Activated T-helper 2 cell treated with anti-CD3 and anti-CD28 coated beads, Interferon-gamma antibody, Interleukin-2, Interleukin-4, amounts not matched to agents 10 μg/mL and 5 μg/mL and 100 μg/mL, durations not matched to agents 14 hours and 24 hours and 36 hours (primary cell): ENCODE results near the gene AK4. TPM values are rescaled to one million over a fixed set of nuclear protein-coding genes. Genes with fewer than 3 reads are reported as not detected.
A peak's percentile ranks its signal among the peaks of the same experiment; 100 is the strongest.

Source experiments
- DNase-seq: peaks from one replicate; pipeline ENCODE4 v3.0.0; 2021; ENCODE audit warnings: low spot score
- H3K27ac Mint-ChIP-seq: one replicate; pipeline ENCODE4 v1.8.0; 2021; ENCODE audit warnings: mixed read lengths
- H3K27me3 Mint-ChIP-seq: one replicate; pipeline ENCODE4 v1.8.0; 2021; ENCODE audit warnings: low read depth, mixed read lengths
- H3K36me3 Mint-ChIP-seq: one replicate; pipeline ENCODE4 v1.8.0; 2021; ENCODE audit warnings: low read depth, mixed read lengths
- H3K4me1 Mint-ChIP-seq: one replicate; pipeline ENCODE4 v1.8.0; 2021; ENCODE audit warnings: low read depth, mixed read lengths
- H3K4me3 Mint-ChIP-seq: one replicate; pipeline ENCODE4 v1.8.0; 2021; ENCODE audit warnings: low read depth, mild to moderate bottlenecking, moderate library complexity, mixed read lengths
- H3K9me3 Mint-ChIP-seq: one replicate; pipeline ENCODE4 v1.8.0; 2021; ENCODE audit warnings: mixed read lengths
- intact Hi-C: fragments of 100-400 bp; cut with micrococcal nuclease; formaldehyde crosslinking; loops from one replicate; pipeline ENCODE4 v1.15.1; 2023
- total RNA-seq: library from RNA; stranded (reverse); gene quantifications from 2 replicates; pipeline ENCODE4 v1.2.3, GENCODE V29; 2022

The AK4 gene
- total RNA-seq, 1 donor from 2014 or later, result 109 TPM

DNA sequence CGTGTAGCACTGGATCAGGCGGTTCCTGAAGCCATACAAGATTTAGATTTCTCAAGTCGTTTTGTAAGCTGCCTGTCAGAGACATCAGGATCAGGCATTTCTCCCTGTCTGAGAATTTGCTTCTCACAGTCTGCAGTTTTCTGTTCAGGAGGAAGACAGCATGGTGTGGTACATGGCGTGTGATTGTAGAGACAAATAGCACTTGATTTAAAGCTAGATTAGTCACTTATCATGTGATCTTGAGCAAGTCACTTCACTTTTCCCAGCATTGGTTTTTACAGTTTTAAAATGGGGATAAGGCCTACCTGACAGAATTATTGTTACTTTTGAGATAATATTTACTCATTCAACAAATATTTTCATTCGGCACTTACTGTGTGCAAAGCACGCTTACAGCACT, 63.3 kb downstream of the AK4 start:
- H3K36me3 Mint-ChIP-seq, result peaks cover 15% of the 10 kb centered on the region

DNA sequence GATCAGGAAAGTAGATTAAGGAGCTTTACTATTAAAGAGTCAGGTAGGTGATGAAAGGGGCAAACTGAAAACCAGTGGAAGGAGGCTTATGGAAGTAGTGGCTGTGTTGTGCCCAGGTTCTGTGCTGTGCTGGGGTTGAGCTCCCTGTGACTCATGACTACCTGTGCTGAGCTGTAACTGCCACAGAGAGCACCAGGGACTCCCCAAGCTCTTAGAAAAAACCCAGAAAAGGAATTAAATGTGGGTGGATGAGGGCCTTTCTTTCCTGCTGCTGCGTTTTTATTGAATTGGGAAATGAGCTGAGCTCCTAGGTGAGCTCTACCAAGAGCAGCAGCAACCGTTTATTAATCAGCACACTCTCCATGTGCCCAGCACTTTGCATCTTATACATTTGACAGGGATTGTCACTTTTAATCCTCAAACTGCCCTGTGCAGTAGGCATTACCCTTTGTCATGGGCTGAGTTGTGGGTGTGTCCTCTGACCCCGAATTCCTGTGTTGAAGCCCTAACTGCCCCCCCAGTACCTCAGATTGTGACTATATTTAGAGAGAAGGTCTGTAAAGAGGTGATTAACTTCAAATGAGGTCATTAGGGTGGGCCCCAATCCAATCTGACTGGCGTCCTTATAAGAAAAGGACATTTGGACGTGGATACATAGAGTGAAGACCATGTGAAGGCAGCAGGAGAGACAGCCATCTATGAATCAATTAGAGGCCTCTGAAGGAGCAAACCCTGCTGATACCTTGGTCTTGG, 65.4 kb downstream of the AK4 start:
- peaks cover 28% of the 10 kb centered on the region for H3K36me3 Mint-ChIP-seq
- H3K9me3 Mint-ChIP-seq, result no peaks in the 10 kb centered on the region
- peaks cover 57% of the 10 kb centered on the region for H3K4me1 Mint-ChIP-seq
- intact Hi-C loops, result loop anchor here (1.0 to 2.0 kb wide), 3 partner anchors 17 to 153 kb away; no protein-coding TSS in a partner anchor
- H3K4me3 Mint-ChIP-seq, result peak overlapping the region; percentile 6
- H3K27ac Mint-ChIP-seq, result peak overlapping the region; percentile 76
- DNase-seq, result no peak
- H3K27me3 Mint-ChIP-seq, result no peaks in the 10 kb centered on the region

More for the DNA sequence above, 63.3 kb downstream of the AK4 start:
- H3K27me3 Mint-ChIP-seq, result no peaks in the 10 kb centered on the region
- H3K9me3 Mint-ChIP-seq, result no peaks in the 10 kb centered on the region
- intact Hi-C loops, result no loop called here
- no peak overlapping the region for H3K27ac Mint-ChIP-seq
- peaks cover 68% of the 10 kb centered on the region for H3K4me1 Mint-ChIP-seq
- no peak for DNase-seq
- no peak overlapping the region for H3K4me3 Mint-ChIP-seq

DNA sequence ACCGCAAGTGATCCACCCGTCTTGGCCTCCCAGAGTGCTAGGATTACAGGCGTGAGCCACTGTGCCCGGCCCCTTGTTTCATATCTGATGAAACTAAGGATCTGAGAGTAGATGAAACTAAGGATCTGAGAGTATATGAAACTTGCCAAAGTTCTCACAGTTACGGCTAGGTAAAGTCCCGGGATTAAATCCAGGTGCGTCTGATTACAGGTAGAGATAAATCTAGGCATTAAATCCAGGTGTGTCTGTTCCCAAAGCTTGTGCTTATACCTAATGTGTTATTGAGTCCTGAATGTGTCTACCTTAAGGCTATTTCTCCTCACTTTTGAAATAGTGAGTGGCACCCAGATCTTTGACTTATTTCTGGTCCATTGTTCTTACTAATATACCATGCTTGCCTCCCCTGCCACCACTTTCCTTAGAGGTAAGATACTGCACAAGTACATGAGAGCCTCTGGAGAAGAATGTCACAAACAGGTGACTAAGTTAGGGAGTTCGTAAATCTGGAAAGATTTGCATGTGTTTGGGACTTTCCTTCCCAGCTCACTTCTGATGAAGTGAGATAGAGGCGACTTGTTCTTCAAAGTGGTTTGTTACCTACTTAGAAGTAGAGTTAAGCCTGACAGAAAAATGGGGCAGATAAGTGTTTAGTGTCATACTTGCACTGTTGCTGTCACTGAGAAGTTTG, 66.5 kb downstream of the AK4 start:
- no peaks in the 10 kb centered on the region for H3K9me3 Mint-ChIP-seq
- intact Hi-C loops, result loop anchor here (1.0 kb wide), 1 partner anchor 18 kb away; no protein-coding TSS in a partner anchor
- H3K27me3 Mint-ChIP-seq, result no peaks in the 10 kb centered on the region
- peak overlapping the region; percentile 65 for H3K27ac Mint-ChIP-seq
- no peak overlapping the region for H3K4me3 Mint-ChIP-seq
- H3K4me1 Mint-ChIP-seq, result peaks cover 49% of the 10 kb centered on the region
- H3K36me3 Mint-ChIP-seq, result peaks cover 32% of the 10 kb centered on the region
- no peak for DNase-seq

DNA sequence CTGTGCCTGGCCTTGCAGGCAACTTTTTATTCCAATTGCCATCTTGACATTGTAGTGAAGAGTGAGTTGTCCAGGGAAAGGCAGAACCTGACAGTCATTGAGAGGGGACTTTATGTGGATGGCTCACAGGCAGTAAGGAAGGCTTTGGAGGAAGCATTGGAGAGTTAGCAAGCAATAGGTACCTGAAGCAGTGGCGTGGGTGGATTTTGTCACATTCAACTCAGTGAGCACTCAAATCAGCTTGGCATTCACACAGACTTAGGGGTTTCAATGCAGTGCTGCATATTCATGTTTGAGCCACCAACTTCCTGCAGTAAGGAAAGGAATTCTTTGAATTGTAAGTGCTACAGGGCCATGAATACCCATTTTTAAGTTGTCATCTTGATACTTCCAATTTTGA, 69.0 kb downstream of the AK4 start:
- no peak overlapping the region for H3K4me3 Mint-ChIP-seq
- H3K9me3 Mint-ChIP-seq, result no peaks in the 10 kb centered on the region
- H3K27me3 Mint-ChIP-seq, result no peaks in the 10 kb centered on the region
- intact Hi-C loops, result no loop called here
- no peak for DNase-seq
- peaks cover 33% of the 10 kb centered on the region for H3K4me1 Mint-ChIP-seq
- H3K27ac Mint-ChIP-seq, result no peak overlapping the region
- peaks cover 40% of the 10 kb centered on the region for H3K36me3 Mint-ChIP-seq

DNA sequence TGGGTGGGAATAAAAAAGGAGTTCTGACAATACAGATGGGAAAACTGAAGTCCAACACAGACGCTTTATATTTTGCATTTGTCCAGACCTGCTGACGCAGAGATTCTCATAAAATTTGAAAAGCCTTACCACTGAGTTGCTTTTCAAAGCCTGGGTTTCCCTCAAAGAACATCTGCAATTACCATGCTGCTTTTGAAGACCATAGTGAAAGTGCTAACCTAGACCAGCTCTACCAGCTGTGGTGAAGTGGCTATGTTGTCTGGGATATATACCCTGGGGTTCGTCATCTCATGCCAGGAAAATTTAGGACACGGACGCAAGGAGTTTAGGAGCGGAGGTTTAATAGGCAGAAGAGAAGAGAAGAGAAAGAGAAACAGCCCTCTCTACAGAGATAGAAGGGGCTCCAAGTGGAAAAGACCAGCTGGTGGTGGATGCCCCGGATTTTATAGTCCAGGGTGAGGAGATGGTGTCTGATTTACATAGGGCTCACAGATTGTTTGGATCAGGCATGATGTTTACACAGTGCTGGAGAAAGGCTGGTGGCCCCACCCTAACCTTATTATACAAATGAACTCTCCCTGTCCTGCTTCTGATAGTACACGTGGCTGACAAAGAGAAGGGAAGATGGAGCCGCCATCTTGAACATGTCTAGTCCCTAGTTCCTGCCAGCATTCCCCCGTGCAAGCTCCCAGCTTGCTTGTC, 73.8 kb downstream of the AK4 start:
- no peak overlapping the region for H3K27ac Mint-ChIP-seq
- no peak overlapping the region for H3K4me3 Mint-ChIP-seq
- no peak for DNase-seq
- peaks cover 58% of the 10 kb centered on the region for H3K36me3 Mint-ChIP-seq
- no peaks in the 10 kb centered on the region for H3K27me3 Mint-ChIP-seq
- no peaks in the 10 kb centered on the region for H3K9me3 Mint-ChIP-seq
- intact Hi-C loops, result no loop called here
- H3K4me1 Mint-ChIP-seq, result no peaks in the 10 kb centered on the region

DNA sequence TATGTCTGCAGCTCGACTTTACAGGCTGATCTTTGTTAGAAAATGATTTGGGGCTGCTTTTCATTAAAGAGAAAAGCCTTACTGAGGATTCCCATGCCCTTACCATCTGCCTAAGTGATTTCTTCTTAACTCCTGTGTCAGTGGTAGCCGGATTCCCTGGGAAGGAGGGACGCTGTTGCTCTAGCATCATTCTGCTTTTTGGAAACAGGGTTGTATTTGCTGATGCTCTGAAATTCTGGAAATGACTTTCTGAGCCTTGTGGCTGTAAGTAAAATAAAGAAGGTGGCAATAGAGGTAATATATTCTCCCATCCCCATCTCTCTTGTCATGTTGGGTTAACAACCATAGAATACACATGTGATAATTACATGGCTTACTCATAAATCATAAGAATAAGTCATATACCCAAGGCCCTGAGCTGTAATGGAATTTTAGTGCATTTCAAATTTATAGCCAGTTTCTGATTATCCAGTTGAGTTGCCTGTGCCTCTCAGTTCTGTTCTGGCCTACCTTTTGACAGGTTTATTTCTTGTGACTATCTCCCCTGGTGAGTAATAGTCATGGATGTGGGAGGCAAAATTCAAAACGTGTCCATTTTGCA, 74.4 kb downstream of the AK4 start:
- no peaks in the 10 kb centered on the region for H3K27me3 Mint-ChIP-seq
- no peaks in the 10 kb centered on the region for H3K9me3 Mint-ChIP-seq
- DNase-seq, result no peak
- H3K4me3 Mint-ChIP-seq, result no peak overlapping the region
- H3K27ac Mint-ChIP-seq, result no peak overlapping the region
- H3K4me1 Mint-ChIP-seq, result no peaks in the 10 kb centered on the region
- intact Hi-C loops, result no loop called here
- peaks cover 55% of the 10 kb centered on the region for H3K36me3 Mint-ChIP-seq

DNA sequence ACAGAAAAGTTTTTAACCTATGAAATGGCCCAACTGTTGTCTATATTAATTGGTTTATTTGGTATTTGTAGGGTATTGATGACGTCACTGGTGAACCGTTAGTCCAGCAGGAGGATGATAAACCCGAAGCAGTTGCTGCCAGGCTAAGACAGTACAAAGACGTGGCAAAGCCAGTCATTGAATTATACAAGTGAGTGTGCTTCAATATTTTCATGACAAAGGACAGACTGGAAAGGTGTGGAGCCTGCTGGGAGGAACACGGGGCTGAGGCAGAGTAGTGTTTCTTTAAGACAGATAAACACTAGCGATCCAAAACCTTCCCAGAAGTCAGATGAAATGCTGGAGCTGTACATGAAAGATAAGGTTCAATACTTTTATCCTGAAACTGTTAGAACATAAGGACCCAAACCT, 76.7 kb downstream of the AK4 start:
- intact Hi-C loops, result no loop called here
- Mint-ChIP-seq H3K27ac (no peak overlapping the region), H3K4me1 (peaks cover 2% of the 10 kb centered on the region), H3K4me3 (no peak overlapping the region), H3K27me3 (no peaks in the 10 kb centered on the region), H3K9me3 (no peaks in the 10 kb centered on the region), H3K36me3 (peaks cover 50% of the 10 kb centered on the region)
- no peak for DNase-seq

DNA sequence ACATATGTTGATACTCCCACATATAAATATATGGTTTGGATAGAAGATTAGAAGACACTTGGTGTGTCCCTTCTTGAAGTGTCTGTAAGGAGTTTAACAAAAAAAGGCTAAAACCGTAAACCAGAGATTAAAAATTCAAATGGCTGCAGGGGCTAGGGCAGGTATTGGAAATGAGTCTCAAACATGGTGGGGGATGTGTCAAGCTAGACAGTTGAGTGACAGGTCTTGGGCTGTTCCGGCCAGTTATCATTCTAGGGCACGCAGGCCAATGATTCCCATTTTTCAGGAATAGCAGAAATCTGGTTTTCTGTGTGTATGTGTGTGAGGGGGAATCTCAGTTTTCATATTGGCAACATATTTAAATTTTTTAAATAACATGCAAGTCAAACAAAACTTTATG, 77.2 kb downstream of the AK4 start:
- H3K9me3 Mint-ChIP-seq, result no peaks in the 10 kb centered on the region
- DNase-seq, result no peak
- H3K27ac Mint-ChIP-seq, result no peak overlapping the region
- peaks cover 49% of the 10 kb centered on the region for H3K36me3 Mint-ChIP-seq
- intact Hi-C loops, result no loop called here
- no peak overlapping the region for H3K4me3 Mint-ChIP-seq
- H3K27me3 Mint-ChIP-seq, result no peaks in the 10 kb centered on the region
- H3K4me1 Mint-ChIP-seq, result peaks cover 7% of the 10 kb centered on the region

DNA sequence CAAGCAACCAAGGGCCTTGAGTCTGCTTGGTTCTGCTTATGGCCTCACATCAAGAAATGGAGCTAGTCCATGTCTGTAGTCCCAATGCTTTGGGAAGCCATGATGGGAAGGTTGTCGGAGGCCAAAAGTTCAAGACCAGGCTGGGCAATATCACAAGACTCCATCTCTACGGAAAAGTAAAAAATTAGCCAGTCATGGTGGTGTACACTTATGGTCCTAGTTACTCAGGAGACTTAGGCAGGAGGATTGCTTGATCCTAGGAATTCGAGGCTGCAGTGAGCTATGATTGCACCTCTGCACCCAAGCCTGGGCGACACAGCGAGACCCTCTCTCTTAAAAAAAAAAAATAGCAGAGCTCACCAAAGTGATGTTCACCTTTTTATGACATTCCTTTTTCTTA, 81.2 kb downstream of the AK4 start:
- H3K4me3 Mint-ChIP-seq, result no peak overlapping the region
- no peaks in the 10 kb centered on the region for H3K9me3 Mint-ChIP-seq
- no peak for DNase-seq
- H3K4me1 Mint-ChIP-seq, result peaks cover 34% of the 10 kb centered on the region
- no peak overlapping the region for H3K27ac Mint-ChIP-seq
- peaks cover 39% of the 10 kb centered on the region for H3K36me3 Mint-ChIP-seq
- intact Hi-C loops, result no loop called here
- no peaks in the 10 kb centered on the region for H3K27me3 Mint-ChIP-seq

DNA sequence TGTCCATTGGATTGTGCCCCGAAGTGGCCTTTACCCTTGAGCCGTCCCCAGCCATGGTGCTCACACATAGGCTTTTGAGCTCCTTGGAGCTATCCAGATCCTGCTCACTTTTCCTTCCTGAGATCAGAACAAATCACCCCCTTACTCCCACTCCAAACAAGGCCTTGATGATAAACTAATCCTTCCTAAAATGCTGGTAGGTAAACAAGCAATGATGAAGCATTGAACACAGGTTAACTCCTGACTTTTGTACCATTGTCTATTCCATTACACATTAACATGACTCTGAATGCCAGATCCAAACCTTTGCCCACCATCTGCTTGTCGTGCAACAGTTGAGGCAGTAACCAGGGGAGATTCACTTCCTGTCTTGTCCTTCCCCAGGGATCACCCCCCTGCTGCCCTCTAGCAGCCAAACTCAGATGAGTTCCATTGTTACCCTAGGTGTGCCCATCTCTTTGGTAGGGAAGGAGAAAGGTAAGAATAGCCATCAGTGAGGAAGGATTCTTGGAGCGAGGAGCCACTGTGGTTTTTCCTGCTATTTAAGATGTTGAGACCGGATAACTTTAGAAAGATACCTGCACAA, 81.8 kb downstream of the AK4 start:
- H3K36me3 Mint-ChIP-seq, result peaks cover 32% of the 10 kb centered on the region
- peak overlapping the region; percentile 18 for H3K27ac Mint-ChIP-seq
- no peak for DNase-seq
- no peaks in the 10 kb centered on the region for H3K27me3 Mint-ChIP-seq
- H3K4me3 Mint-ChIP-seq, result no peak overlapping the region
- intact Hi-C loops, result loop anchor here (2.0 to 10.0 kb wide), 6 partner anchors 39 to 1142 kb away; partner anchors contain the start of genes LEPR and LEPROT
- H3K9me3 Mint-ChIP-seq, result no peaks in the 10 kb centered on the region
- H3K4me1 Mint-ChIP-seq, result peaks cover 34% of the 10 kb centered on the region

DNA sequence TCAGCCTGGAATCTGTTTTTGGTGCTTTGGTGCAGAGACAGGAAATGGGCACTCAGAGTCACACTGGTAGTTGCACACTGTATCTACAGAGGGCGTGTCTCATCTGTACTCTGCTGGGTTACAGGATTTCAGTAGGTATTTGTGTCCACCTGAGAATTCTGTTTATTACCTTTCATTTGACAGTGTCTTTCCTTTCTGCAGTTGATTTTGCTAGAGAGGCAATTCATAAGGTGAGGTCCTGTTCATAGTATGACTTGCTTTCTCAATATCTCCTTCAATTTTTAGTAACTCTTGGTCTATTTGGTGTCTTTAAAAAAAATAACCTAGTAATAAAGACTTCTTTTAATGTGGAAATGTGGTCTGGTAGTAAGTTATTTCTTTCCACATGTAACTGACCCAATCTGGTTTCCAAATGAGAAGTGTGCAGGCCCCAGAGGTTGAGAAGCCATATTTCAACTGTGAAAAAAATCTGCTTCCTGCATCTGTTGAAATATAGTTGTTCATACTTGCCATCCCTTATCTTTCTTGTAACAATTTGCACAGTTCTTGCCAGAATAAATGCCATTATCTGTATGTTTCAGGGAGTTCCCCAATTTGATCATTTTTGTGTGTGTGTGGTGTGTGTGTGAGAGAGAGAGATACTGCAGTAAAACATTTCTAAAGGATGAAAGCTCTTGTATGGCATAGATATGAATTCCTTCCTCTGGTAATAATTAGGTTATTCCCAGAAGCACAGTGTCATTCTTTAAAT, 82.9 kb downstream of the AK4 start:
- peaks cover under 1% of the 10 kb centered on the region for H3K9me3 Mint-ChIP-seq
- H3K4me1 Mint-ChIP-seq, result peaks cover 34% of the 10 kb centered on the region
- H3K27me3 Mint-ChIP-seq, result no peaks in the 10 kb centered on the region
- H3K27ac Mint-ChIP-seq, result peak overlapping the region; percentile 79
- intact Hi-C loops, result loop anchor here (1.0 to 10.0 kb wide), 8 partner anchors 38 to 1141 kb away; partner anchors contain the start of genes LEPR and LEPROT
- DNase-seq, result no peak
- peak overlapping the region; percentile 26 for H3K4me3 Mint-ChIP-seq
- H3K36me3 Mint-ChIP-seq, result peaks cover 22% of the 10 kb centered on the region
